Activated naive CD4-positive, alpha-beta T cell treated with anti-CD3 and anti-CD28 coated beads for 36 hours (primary cell): ENCODE measurements around the gene TAS2R31. TPM values are rescaled to one million over a fixed set of nuclear protein-coding genes. Genes with fewer than 3 reads are reported as not detected.
"Not testable (repeated sequence)": the region's sequence is repeated elsewhere in the genome, so short reads cannot be mapped to it uniquely, and the experiment has no call there.

Experiments used
- CTCF ChIA-PET: fragments of 350-600 bp; sonication (Branson Sonifier 250); formaldehyde crosslinking; loops from one replicate; lab custom pipeline; 2021; ENCODE audit warnings: antibody characterized with exemption; lab: Charles Lee
- DNase-seq: peaks from one replicate; pipeline ENCODE4 v3.0.0-alpha.2; 2020
- H3K27ac Mint-ChIP-seq: one replicate; pipeline ENCODE4 v1.8.0; 2021; ENCODE audit warnings: mild to moderate bottlenecking, mixed read lengths
- H3K27me3 Mint-ChIP-seq: one replicate; pipeline ENCODE4 v1.8.0; 2021; ENCODE audit warnings: low read depth, mixed read lengths
- H3K36me3 Mint-ChIP-seq: one replicate; pipeline ENCODE4 v1.8.0; 2021; ENCODE audit warnings: low read depth, mixed read lengths
- H3K4me1 Mint-ChIP-seq: one replicate; pipeline ENCODE4 v1.8.0; 2021; ENCODE audit warnings: low read depth, mixed read lengths
- H3K4me3 Mint-ChIP-seq: one replicate; pipeline ENCODE4 v1.8.0; 2021; ENCODE audit warnings: mild to moderate bottlenecking, moderate library complexity, mixed read lengths
- H3K9me3 Mint-ChIP-seq: one replicate; pipeline ENCODE4 v1.8.0; 2021; ENCODE audit warnings: mixed read lengths
- intact Hi-C: fragments of 100-400 bp; cut with micrococcal nuclease; formaldehyde crosslinking; loops from one replicate; pipeline ENCODE4 v1.15.1; 2023
- total RNA-seq, 2 experiments: library from RNA; stranded (reverse); gene quantifications; one replicate each; pipeline ENCODE4 v1.2.3, GENCODE V29; 2021

TAS2R31 gene
- total RNA-seq, 2 experiments from 2014 or later = 1.1 to 1.4 TPM

DNA sequence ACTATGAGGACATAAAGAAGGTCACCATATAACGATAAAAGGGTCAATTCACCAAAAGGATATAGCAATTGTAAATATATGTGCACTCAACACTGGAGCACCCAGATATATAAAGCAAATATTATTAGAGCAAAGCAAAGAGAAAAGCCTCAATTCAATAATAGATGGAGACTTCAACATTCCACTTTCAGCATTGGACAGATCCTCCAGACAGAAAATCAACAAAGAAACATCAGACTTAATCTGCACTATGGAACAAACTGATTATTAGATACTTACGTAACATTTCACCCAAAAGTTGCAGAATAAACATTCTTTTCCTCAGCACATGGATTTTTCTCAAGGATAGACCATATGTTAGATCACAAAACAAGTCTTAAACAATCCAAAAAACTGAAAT is 10.2 kb upstream of the TAS2R31 start:
- H3K27ac Mint-ChIP-seq, intact Hi-C loops, H3K9me3 Mint-ChIP-seq, H3K4me1 Mint-ChIP-seq, CTCF ChIA-PET, H3K27me3 Mint-ChIP-seq, H3K4me3 Mint-ChIP-seq, DNase-seq: not testable (repeated sequence)
- peaks cover 49% of the 10 kb centered on the region for H3K36me3 Mint-ChIP-seq

DNA sequence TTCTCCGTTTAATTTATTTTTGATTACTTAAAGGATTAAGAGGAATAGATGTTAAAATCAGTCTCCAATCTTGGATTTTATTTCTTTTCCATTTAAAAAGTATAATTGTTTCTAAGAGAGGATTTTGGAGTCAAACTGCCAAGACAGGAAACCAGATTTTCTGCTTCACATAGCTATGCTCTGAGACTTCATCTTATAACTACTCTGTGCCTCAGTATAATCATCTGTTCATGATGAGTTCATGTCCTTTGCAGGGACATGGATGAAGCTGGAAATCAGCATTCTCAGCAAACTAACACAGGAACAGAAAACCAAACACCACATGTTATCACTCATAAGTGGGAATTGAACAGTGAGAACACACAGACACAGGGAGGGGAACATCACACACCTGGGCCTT is 9.0 kb upstream of the TAS2R31 start:
- no peak overlapping the region for H3K27ac Mint-ChIP-seq
- H3K4me1 Mint-ChIP-seq = no peaks in the 10 kb centered on the region
- H3K9me3 Mint-ChIP-seq = no peaks in the 10 kb centered on the region
- CTCF ChIA-PET = interaction anchor here (0.6 kb wide), 1 partner anchor 23 kb away, joined by 3 read pairs; no protein-coding TSS in a partner anchor
- DNase-seq = no peak
- H3K36me3 Mint-ChIP-seq = peaks cover 48% of the 10 kb centered on the region
- no peak overlapping the region for H3K4me3 Mint-ChIP-seq
- intact Hi-C loops = no loop called here
- H3K27me3 Mint-ChIP-seq = no peaks in the 10 kb centered on the region

DNA sequence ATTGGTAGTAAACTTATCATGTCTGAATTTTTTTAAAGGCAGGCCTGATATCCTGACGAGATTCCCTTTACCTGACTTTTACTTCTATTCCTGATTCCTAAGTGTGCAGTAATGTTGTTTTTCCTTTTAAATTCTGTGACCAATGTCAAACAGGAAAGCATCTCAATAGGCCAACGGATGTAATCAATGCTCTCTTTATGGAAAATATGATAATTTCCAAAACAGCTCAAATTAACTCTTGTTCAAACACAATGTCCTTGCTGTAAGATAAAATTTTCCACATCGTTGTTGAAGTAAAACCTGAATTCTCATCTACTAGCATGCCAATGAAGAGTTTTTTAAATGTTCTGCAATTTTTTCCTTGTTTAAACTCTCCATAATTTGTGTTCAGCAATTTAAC is 8.0 kb upstream of the TAS2R31 start:
- CTCF ChIA-PET = no interaction called here
- H3K9me3 Mint-ChIP-seq = no peaks in the 10 kb centered on the region
- H3K4me1 Mint-ChIP-seq = no peaks in the 10 kb centered on the region
- peaks cover 40% of the 10 kb centered on the region for H3K36me3 Mint-ChIP-seq
- H3K4me3 Mint-ChIP-seq = no peak overlapping the region
- no peak for DNase-seq
- intact Hi-C loops = loop anchor here (1.0 kb wide), 1 partner anchor 27 kb away; no protein-coding TSS in a partner anchor
- H3K27ac Mint-ChIP-seq = no peak overlapping the region
- no peaks in the 10 kb centered on the region for H3K27me3 Mint-ChIP-seq

DNA sequence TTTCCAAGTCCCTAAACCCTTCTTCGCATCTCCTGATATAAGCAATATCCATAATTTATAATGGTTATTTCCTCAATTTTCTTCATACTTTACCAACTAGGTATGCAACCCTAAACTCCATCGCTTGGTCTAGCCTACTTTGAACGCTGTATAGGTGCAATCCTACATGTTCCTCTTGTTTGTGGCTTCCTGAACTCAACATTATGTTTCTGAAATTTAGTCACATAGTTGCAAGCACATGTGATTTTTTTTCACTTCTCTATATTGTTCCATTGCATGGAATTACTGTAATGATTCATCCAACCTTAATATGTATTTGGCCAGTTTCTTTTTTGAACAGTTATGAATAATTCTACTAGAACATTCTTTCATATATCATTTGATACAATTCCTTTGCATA is 2.8 kb upstream of the TAS2R31 start:
- H3K27ac Mint-ChIP-seq, H3K27me3 Mint-ChIP-seq, intact Hi-C loops, CTCF ChIA-PET, DNase-seq, H3K9me3 Mint-ChIP-seq, H3K4me1 Mint-ChIP-seq, H3K4me3 Mint-ChIP-seq: not testable (repeated sequence)
- H3K36me3 Mint-ChIP-seq = peaks cover 22% of the 10 kb centered on the region

DNA sequence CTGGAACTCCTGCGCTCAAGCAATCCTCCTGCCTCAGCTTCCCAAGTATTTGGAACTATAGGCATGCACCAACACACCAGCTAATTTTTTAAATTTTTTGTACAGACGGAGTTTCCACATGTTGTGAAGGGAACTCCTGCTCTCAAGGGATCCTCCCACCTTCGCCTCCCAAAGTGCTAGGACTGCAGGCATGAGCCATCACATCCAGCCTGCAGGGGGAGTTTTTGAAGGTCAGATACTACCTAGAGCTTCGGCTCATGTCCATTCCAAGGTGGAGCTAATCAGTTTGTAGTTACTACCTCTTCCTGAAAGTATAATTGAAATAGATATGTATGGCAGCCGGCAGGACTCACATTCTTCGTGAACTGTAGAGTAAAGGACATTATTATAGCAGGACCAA is 5.1 kb downstream of the TAS2R31 start:
- Mint-ChIP-seq H3K36me3 (peaks cover 33% of the 10 kb centered on the region), H3K4me1 (no peaks in the 10 kb centered on the region), H3K9me3 (peaks cover 10% of the 10 kb centered on the region), H3K27ac (no peak overlapping the region), H3K4me3 (no peak overlapping the region), H3K27me3 (no peaks in the 10 kb centered on the region)
- CTCF ChIA-PET = interaction anchor here (0.9 kb wide), 1 partner anchor 38 kb away, joined by 3 read pairs; no protein-coding TSS in a partner anchor
- intact Hi-C loops = no loop called here
- DNase-seq = no peak

DNA sequence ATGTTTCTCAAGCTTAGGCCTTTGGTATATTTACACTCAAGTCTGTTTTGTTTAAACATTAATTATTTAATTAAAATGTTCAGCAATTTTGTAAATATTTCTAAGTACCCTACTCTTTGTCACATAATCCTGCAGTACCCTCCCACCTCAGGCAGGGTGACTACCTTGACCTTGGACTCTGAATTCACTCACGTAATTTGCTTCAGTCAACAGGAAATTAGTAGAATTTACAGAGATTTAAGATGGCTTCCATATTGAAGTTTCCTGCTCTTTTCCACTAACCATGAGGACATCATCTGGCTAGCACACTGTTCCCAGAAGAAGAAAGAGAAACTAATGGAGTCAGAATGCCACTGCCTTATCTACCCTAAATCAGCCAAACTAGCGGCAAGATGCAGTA is 7.8 kb downstream of the TAS2R31 start:
- intact Hi-C loops = no loop called here
- H3K27ac Mint-ChIP-seq = no peak overlapping the region
- H3K4me1 Mint-ChIP-seq = no peaks in the 10 kb centered on the region
- DNase-seq = no peak
- peaks cover 26% of the 10 kb centered on the region for H3K36me3 Mint-ChIP-seq
- peaks cover 10% of the 10 kb centered on the region for H3K9me3 Mint-ChIP-seq
- H3K4me3 Mint-ChIP-seq = no peak overlapping the region
- CTCF ChIA-PET = no interaction called here
- no peaks in the 10 kb centered on the region for H3K27me3 Mint-ChIP-seq

DNA sequence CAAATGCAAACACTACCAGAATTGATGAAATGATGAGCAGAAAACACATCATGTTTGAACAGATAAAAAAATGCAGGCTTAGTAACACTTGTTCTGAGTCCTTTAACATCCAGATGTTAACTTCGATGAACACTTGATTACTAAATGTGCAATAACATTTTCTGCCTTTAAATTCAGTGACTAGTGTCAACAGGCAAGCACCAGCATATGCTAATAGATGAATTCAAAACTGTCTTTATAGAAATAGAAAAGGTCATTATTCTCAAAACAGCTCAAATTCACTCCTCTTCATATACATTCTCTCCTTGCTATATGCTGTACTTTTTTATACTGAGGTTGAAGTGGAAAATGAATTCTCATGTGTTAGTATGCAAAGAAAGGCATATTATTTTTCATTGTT is 8.7 kb downstream of the TAS2R31 start, which contains the start of gene TAS2R19:
TSS of gene TAS2R19 (minus strand) at position 101 of the 400 bp plus-strand sequence. CDS start at position 52, 49 bp downstream.
- CTCF ChIA-PET = no interaction called here
- intact Hi-C loops = no loop called here
- no peaks in the 10 kb centered on the region for H3K27me3 Mint-ChIP-seq
- no peak within 1 kb of the TSS for H3K4me3 Mint-ChIP-seq
- H3K4me1 Mint-ChIP-seq = no peaks in the 10 kb centered on the region
- H3K9me3 Mint-ChIP-seq = peaks cover 10% of the 10 kb centered on the region
- no peak for DNase-seq
- H3K36me3 Mint-ChIP-seq = peaks cover 19% of the 10 kb centered on the region
- H3K27ac Mint-ChIP-seq = no peak within 1 kb of the TSS

DNA sequence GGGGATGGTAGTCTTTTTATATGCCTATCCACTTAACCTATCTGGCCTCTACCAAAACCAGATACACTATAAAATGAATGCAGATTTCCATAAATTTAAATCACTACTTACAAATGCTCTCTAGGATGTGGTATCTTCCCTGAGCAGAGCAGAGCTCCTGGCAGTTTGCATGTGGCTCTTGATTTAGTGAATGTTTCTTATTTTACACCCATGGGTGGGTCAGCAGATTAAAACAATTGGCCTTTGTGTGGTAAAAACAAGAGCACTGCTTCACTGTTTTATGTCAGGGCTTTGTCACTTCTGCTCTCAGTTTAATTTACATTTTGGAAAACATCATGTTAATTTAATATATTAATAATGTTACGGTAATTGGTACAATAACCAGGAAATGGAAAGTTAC is 14.3 kb downstream of the TAS2R31 start:
- Mint-ChIP-seq H3K4me3 (no peak overlapping the region), H3K36me3 (peaks cover 3% of the 10 kb centered on the region), H3K9me3 (no peaks in the 10 kb centered on the region), H3K27me3 (no peaks in the 10 kb centered on the region), H3K4me1 (no peaks in the 10 kb centered on the region), H3K27ac (no peak overlapping the region)
- CTCF ChIA-PET = no interaction called here
- intact Hi-C loops = no loop called here
- no peak for DNase-seq

DNA sequence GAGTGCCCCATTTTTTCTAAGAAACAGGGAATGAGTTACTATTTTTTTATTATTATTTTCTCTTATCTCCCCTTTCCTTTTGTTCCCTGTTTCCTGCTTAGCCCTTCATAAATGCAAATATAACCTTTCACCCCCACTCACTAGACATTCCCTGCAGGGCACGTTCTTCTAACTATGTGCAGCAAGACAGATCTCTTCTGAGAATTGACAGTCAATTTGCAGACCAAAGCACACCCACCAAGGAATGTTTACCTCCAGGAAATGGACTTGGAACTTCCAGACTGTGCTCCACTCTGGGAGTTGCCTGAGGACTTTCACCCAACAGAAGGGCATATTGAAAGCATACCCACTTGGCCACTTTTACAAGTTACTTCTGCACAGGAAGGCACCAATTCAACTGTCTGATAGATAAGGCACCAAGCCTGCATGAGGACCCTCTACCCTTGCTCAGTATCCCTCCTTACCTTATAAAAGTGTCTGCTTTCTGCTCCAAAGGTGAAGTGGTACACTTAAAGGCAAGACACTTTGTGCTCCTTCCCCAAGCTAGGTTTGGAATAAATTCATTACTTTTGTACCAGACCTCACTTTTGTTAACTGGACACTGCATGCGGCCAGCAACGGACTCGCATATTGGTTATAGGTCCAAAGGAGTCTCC is 15.3 kb downstream of the TAS2R31 start:
- CTCF ChIA-PET = no interaction called here
- H3K9me3 Mint-ChIP-seq = no peaks in the 10 kb centered on the region
- no peak for DNase-seq
- H3K36me3 Mint-ChIP-seq = peaks cover 2% of the 10 kb centered on the region
- no peak overlapping the region for H3K4me3 Mint-ChIP-seq
- intact Hi-C loops = loop anchor here (1.0 kb wide), 1 partner anchor 54 kb away; no protein-coding TSS in a partner anchor
- no peak overlapping the region for H3K27ac Mint-ChIP-seq
- H3K27me3 Mint-ChIP-seq = no peaks in the 10 kb centered on the region
- no peaks in the 10 kb centered on the region for H3K4me1 Mint-ChIP-seq

DNA sequence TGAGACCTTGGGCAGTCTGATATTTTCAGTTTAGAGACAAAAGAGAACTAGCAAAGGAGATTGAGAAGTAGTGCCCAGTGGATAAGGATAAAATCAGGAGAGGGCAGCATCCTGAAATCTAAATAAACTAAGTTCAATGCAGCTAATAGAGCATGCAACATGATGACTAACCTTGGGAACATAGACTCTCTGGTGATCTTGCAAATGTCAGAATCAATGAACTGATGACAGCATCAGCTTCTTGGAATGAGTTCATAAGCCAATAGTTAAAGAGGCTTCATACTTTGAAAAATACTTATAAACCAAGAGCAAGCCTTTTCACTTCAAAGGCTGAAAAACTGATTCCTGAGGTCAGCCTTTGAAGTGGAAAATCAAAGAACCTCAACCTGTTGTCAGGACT is 17.0 kb downstream of the TAS2R31 start:
- Mint-ChIP-seq H3K9me3 (no peaks in the 10 kb centered on the region), H3K4me1 (no peaks in the 10 kb centered on the region), H3K4me3 (no peak overlapping the region), H3K27ac (no peak overlapping the region), H3K36me3 (peaks cover 2% of the 10 kb centered on the region), H3K27me3 (no peaks in the 10 kb centered on the region)
- intact Hi-C loops = no loop called here
- no peak for DNase-seq
- CTCF ChIA-PET = no interaction called here

DNA sequence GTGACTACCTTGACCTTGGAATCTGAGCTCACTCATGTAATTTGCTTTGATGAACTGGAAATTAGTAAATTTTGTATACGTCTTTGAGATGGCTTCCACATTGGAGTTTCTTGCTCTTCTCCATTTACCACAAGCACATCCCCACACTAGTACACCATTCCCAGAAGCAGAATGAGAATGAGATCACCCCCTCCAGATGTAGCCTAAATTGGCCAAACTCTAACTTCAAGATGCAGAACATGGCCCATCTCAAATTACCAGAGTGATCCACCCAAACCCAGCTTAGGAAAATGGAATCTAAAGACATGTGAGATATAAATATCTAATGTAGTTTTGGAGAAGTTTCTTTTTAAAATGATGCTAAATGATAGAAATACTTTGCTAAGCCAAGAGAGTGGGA is 23.6 kb downstream of the TAS2R31 start:
- Mint-ChIP-seq H3K4me1 (no peaks in the 10 kb centered on the region), H3K9me3 (no peaks in the 10 kb centered on the region), H3K27ac (no peak overlapping the region), H3K4me3 (no peak overlapping the region), H3K36me3 (peaks cover 9% of the 10 kb centered on the region), H3K27me3 (no peaks in the 10 kb centered on the region)
- CTCF ChIA-PET = no interaction called here
- DNase-seq = no peak
- intact Hi-C loops = no loop called here

DNA sequence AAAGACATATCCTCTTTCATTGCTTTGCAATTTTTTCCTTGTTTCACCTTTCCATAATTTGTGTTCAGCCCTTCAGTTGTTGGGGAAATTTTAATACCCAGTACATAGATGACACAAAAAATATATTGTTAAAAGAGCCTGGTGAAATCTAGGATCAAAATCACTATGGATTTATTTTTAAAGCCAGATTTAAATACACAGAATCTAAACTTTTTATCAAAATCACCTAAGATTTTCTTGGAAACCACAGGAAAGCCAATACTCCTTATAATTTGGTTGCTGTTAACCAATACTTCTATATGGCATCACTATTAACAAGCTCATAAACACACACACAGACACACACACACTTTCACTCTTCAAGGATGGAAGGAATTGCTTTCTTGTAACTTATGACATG is 33.0 kb downstream of the TAS2R31 start, which contains the start of gene TAS2R20:
TSS of gene TAS2R20 (minus strand) at position 101 of the 400 bp plus-strand sequence. CDS start 429 bp downstream, outside the sequence.
- intact Hi-C loops = no loop called here
- Mint-ChIP-seq H3K27ac (no peak within 1 kb of the TSS), H3K4me3 (no peak within 1 kb of the TSS), H3K27me3 (no peaks in the 10 kb centered on the region), H3K9me3 (no peaks in the 10 kb centered on the region), H3K36me3 (peaks cover 6% of the 10 kb centered on the region), H3K4me1 (no peaks in the 10 kb centered on the region)
- CTCF ChIA-PET = interaction anchor here (0.6 to 1.1 kb wide), 2 partner anchors 139 to 177 kb away, joined by 3 to 4 read pairs; no protein-coding TSS in a partner anchor
- no peak for DNase-seq

DNA sequence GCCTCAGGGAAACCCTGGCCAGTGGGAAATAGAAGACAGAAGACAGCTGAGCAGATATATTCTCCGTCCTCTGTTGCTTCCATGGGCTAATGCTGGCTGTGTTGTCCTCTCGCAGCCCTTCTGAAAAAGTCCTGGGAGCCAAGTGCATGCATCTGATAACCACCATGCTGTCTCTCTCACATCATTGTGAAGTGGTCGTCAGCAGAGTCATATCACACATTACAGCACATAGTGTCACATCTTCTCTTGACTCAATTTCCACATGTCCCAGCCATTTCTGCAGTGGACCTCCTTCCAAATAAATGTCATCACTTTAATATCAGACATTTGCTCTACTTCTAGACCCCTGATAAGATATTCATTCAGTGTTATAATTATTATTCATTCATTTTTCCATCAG is 36.9 kb downstream of the TAS2R31 start:
- peaks cover 15% of the 10 kb centered on the region for H3K36me3 Mint-ChIP-seq
- H3K4me3 Mint-ChIP-seq = no peak overlapping the region
- H3K27ac Mint-ChIP-seq = no peak overlapping the region
- H3K4me1 Mint-ChIP-seq = no peaks in the 10 kb centered on the region
- H3K9me3 Mint-ChIP-seq = peaks cover 3% of the 10 kb centered on the region
- no peaks in the 10 kb centered on the region for H3K27me3 Mint-ChIP-seq
- no peak for DNase-seq
- CTCF ChIA-PET = no interaction called here
- intact Hi-C loops = no loop called here
